Measurements from ENCODE around the gene CCDC121. TPM values are rescaled to one million over a fixed set of nuclear protein-coding genes. Genes with fewer than 3 reads are reported as not detected.

The CCDC121 gene
- total and polyA plus RNA-seq, 2 of the 4 experiments (the other 2 are of a cell fraction), result 0.65 to 2.0 TPM

DNA sequence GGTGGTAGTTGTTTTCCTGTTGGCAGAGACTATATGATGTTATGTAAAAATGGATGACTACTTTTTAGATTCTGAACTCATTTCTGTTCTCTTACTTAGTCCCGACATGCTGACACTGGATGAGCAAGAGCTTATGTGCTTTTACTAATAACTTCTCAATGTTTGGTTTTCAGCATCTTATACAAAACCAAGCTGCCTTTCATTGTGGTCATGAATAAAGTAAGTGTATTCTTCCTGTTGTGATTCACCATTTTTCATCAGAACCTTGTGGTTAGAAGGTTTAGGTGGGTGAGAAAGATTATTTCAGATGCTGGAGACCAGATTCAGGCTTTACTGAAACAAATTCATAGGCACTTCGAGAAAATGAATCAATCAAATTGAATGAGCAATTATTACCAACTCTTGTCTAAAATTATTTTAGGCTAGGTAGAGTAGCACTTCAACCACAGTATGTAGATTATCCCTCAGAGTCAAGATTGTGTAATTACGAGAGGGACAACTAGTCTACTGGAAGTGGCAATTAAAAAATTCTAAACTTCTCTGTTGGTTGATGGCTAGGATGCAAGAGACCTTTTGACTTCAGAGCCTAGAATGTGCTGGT is 9.3 kb upstream of the CCDC121 start:
- Histone ChIP-seq H2BK120ac (ENCODE audit: low read depth, low read length) (no peak overlapping the region), H3K9me1 (ENCODE audit: insufficient read depth, low read length) (no peaks in the 10 kb centered on the region), H2BK15ac (ENCODE audit: low read depth, low read length) (no peak overlapping the region), H2AK5ac (ENCODE audit: low read depth, low read length) (no peak overlapping the region), H3K79me1 (ENCODE audit: low read depth in 1 of 2, low read length in 2 of 2) (peaks cover 9 to 19% of the 10 kb centered on the region in 2 experiments; a peak in 3 of 4 replicates), H3K56ac (ENCODE audit: extremely low read depth, insufficient read depth, low read length) (no peak overlapping the region), H3K4ac (ENCODE audit: low read depth, low read length) (no peak overlapping the region), H3K9me3 (ENCODE audit: control insufficient read depth, insufficient read depth, low read length) (no peaks in the 10 kb centered on the region), H3K14ac (replicated peaks; ENCODE audit: low read depth, low read length) (no peak overlapping the region), H2BK5ac (ENCODE audit: low read depth, low read length, poor library complexity, severe bottlenecking) (peak overlapping the region; percentile 47), H3K4me1 (ENCODE audit: control insufficient read depth, insufficient read depth, low read length) (no peaks in the 10 kb centered on the region), H2AFZ (replicated peaks; ENCODE audit: low read length, poor library complexity) (no peak overlapping the region), H4K20me1 (ENCODE audit: insufficient read depth, low read length) (peaks cover 4% of the 10 kb centered on the region; the same call in 1 of the 2 replicates), H3K4me2 (ENCODE audit: low read depth, low read length) (no peak overlapping the region), H3K23ac (ENCODE audit: low read depth, low read length) (no peak overlapping the region), H4K5ac (ENCODE audit: low read depth, low read length) (no peak overlapping the region), H2BK20ac (ENCODE audit: low read depth, low read length) (no peak overlapping the region), H3K27ac (ENCODE audit: insufficient read depth, low read length) (no peak overlapping the region), H3K27me3 (ENCODE audit: control insufficient read depth, insufficient read depth, low read length) (no peaks in the 10 kb centered on the region), H4K91ac (ENCODE audit: insufficient read depth, low read depth, low read length) (no peak overlapping the region), H2AK9ac (replicated peaks; ENCODE audit: low read depth, low read length, poor library complexity) (no peak overlapping the region), H4K8ac (ENCODE audit: low read depth in 2 of 2, low read length in 2 of 2) (no peak overlapping the region), H3K18ac (ENCODE audit: low read depth, low read length) (no peak overlapping the region), H3K4me3 (ENCODE audit: insufficient read depth, low read depth, low read length) (no peak overlapping the region), H3K36me3 (ENCODE audit: control insufficient read depth, insufficient read depth, low read length) (peaks cover 37% of the 10 kb centered on the region), H3K9ac (ENCODE audit: low read depth, low read length) (no peak overlapping the region)
- intact Hi-C loops (cut with micrococcal nuclease), result no loop called here
- POLR2A ChIA-PET (ENCODE audit: unreplicated experiment), result no interaction called here
- TF ChIP-seq FOS (IDR thresholded peaks at IDR 0.05; ENCODE audit: low read depth, low read length) (0 out of 2 replicates have a peak, but pooled peaks have one; percentile 7), RFX5 (IDR thresholded peaks at IDR 0.05; ENCODE audit: low read depth, low read length) (no peak; the same call in 1 of the 2 replicates), MAZ (IDR thresholded peaks at IDR 0.05; ENCODE audit: borderline replicate concordance, low read depth, low read length) (no peak), NFE2L2 (IDR thresholded peaks at IDR 0.05; ENCODE audit: low read depth, low read length) (no peak), MXI1 (IDR thresholded peaks at IDR 0.05; ENCODE audit: borderline replicate concordance, low read depth, low read length) (no peak), CHD1 (IDR thresholded peaks at IDR 0.05; ENCODE audit: low read depth, low read length) (no peak)
- peak; percentile 94 for DNase-seq
- no CpG with 5 or more reads among the region's 3 CpGs for WGBS, 2 experiments (ENCODE audit: extremely low coverage in 2 of 2, insufficient read length in 1 of 2)
- BruUV-seq (replicated peaks), result no TSS peak
- CTCF ChIA-PET, result interaction anchor here (0.5 kb wide), 1 partner anchor 230 kb away, joined by 5 read pairs; no protein-coding TSS in a partner anchor
- dilution Hi-C loops (cut with HindIII; ENCODE audit: low sequenced_read_pairs, unreplicated experiment), result no loop called here
- in situ Hi-C loops (cut with MboI; ENCODE audit: low sequenced_read_pairs), result no loop called here
- peak; percentile 73 for ATAC-seq (ENCODE audit: low read depth)
